Keratinocyte (primary cell): ENCODE measurements around the gene CST4. TPM values are rescaled to one million over a fixed set of nuclear protein-coding genes. Genes with fewer than 3 reads are reported as not detected.

Experiments used
- DNase-seq: peaks from one replicate; pipeline ENCODE4 v3.0.0-alpha.2; 2011; ENCODE audit warnings: low read depth, missing footprints, low spot score
- FAIRE-seq: peaks from 2 replicates; lab custom pipeline; 2011; peaks lifted over from hg19 to GRCh38; lab: Jason Lieb, UNC
- H2AFZ ChIP-seq: 2 replicates; pipeline ENCODE4 v1.6.0; 2012; ENCODE audit warnings: low read length, control low read depth, inconsistent platforms; ENCODE audit not compliant: control insufficient read depth
- H3K27ac ChIP-seq: 2 replicates; pipeline ENCODE4 v1.5.1; 2011; ENCODE audit warnings: low read length; ENCODE audit not compliant: control insufficient read depth, insufficient read depth
- H3K27me3 ChIP-seq: 3 replicates; pipeline ENCODE4 v1.6.0; 2011; ENCODE audit warnings: low read length; ENCODE audit not compliant: control insufficient read depth, insufficient read depth; ENCODE audit errors: extremely low read depth
- H3K36me3 ChIP-seq, 2 experiments: 2 replicates in 1 of 2; 3 replicates in 1 of 2; pipeline ENCODE4 v1.5.1; 2011; ENCODE audit warnings: low read length in 2 of 2, mild to moderate bottlenecking in 1 of 2; ENCODE audit not compliant: control insufficient read depth in 2 of 2, insufficient read depth in 2 of 2; ENCODE audit errors: extremely low read depth in 1 of 2
- H3K4me1 ChIP-seq: 3 replicates; pipeline ENCODE4 v1.5.1; 2011; ENCODE audit warnings: low read length; ENCODE audit not compliant: control insufficient read depth, insufficient read depth; ENCODE audit errors: extremely low read depth
- H3K4me2 ChIP-seq: 3 replicates; pipeline ENCODE4 v1.6.0; 2011; ENCODE audit warnings: low read depth, low read length; ENCODE audit not compliant: control insufficient read depth, insufficient read depth; ENCODE audit errors: extremely low read depth
- H3K4me3 ChIP-seq, 3 experiments: fragments of 200-600 bp in 1 of 3; sonication (generic) in 1 of 3; 2 replicates in 2 of 3; 3 replicates in 1 of 3; pipeline ENCODE4 v1.5.1; 2011 to 2016; ENCODE audit warnings: low read length in 3 of 3, mild to moderate bottlenecking in 3 of 3, control low read depth in 2 of 3, inconsistent platforms in 1 of 3, low read depth in 1 of 3, mixed read lengths in 1 of 3, mixed run types in 1 of 3, moderate library complexity in 1 of 3; ENCODE audit not compliant: control insufficient read depth in 2 of 3, insufficient read depth in 2 of 3; ENCODE audit errors: extremely low read depth in 1 of 3
- H3K79me2 ChIP-seq: 2 replicates; pipeline ENCODE4 v1.6.0; 2012; ENCODE audit warnings: low read length; ENCODE audit not compliant: control insufficient read depth, insufficient read depth
- H3K9ac ChIP-seq: 3 replicates; pipeline ENCODE4 v1.6.0; 2011; ENCODE audit warnings: low read length; ENCODE audit not compliant: control insufficient read depth, insufficient read depth; ENCODE audit errors: extremely low read depth
- H3K9me1 ChIP-seq: 3 replicates; pipeline ENCODE4 v1.6.0; 2011; ENCODE audit warnings: low read length; ENCODE audit not compliant: control insufficient read depth, insufficient read depth; ENCODE audit errors: extremely low read depth
- H3K9me3 ChIP-seq: 2 replicates; pipeline ENCODE4 v1.5.1; 2012; ENCODE audit warnings: low read depth, low read length; ENCODE audit not compliant: control insufficient read depth
- H4K20me1 ChIP-seq: 3 replicates; pipeline ENCODE4 v1.6.0; 2011; ENCODE audit warnings: low read length; ENCODE audit not compliant: control insufficient read depth, insufficient read depth; ENCODE audit errors: extremely low read depth
- CTCF ChIP-seq, 3 experiments: IDR thresholded peaks in 1 of 3; conservative IDR thresholded peaks in 1 of 3; optimal IDR thresholded peaks in 1 of 3; 2 replicates in 2 of 3; 3 replicates in 1 of 3; pipeline versions ENCODE3 to v1.5.1; 2011; ENCODE audit warnings: low read length in 3 of 3, mild to moderate bottlenecking in 3 of 3, moderate library complexity in 2 of 3, control low read depth in 1 of 3, inconsistent platforms in 1 of 3; ENCODE audit not compliant: insufficient read depth in 2 of 3; ENCODE audit errors: extremely low read depth in 1 of 3
- EZH2 ChIP-seq: IDR thresholded peaks from one replicate; pipeline ENCODE4 v1.6.1; 2012; ENCODE audit warnings: inconsistent platforms, mild to moderate bottlenecking, low read length, moderate library complexity
- dilution Hi-C: fragments of 300-500 bp; cut with MboI; formaldehyde crosslinking; loops from one replicate; pipeline ENCODE4 v1.7.0; 2020; ENCODE audit warnings: low sequenced_read_pairs; ENCODE audit not compliant: extremely low pct_ligation_motif_present
- polyA plus RNA-seq, 5 experiments: library from polyadenylated mRNA; depleted of rRNA in 3 of 5; stranded (reverse) in 3 of 5; stranded (forward) in 1 of 5; unstranded in 1 of 5; fragments of >200 nt; gene quantifications; 1 replicate in 1 of 5; 2 replicates in 3 of 5; 3 replicates in 1 of 5; pipeline versions ENCODE4 v1.2.1 to v1.2.3, GENCODE V29; 2011 to 2012; ENCODE audit warnings: missing spikeins in 2 of 5, low read depth in 1 of 5, low replicate concordance in 1 of 5

Gene CST4
- polyA plus RNA-seq, 1 donor (not counting 4 experiments of a cell fraction or from before 2014, with no cell fraction given): not detected

GRCh38 chr20:23656372-23656771, 32.5 kb downstream of the CST4 start:
- Histone ChIP-seq H3K9me1 (no peaks in the 10 kb centered on the region), H3K27me3 (no peaks in the 10 kb centered on the region), H3K4me2 (no peak overlapping the region), H3K4me3 (no peak overlapping the region), H3K4me1 (peaks cover 8% of the 10 kb centered on the region), H3K36me3 (no peaks in the 10 kb centered on the region), H3K9me3 (no peaks in the 10 kb centered on the region), H3K79me2 (no peaks in the 10 kb centered on the region), H3K9ac (no peak overlapping the region), H2AFZ (no peak overlapping the region), H3K27ac (no peak overlapping the region), H4K20me1 (no peaks in the 10 kb centered on the region)
- dilution Hi-C loops: no loop called here
- DNase-seq (no peak), FAIRE-seq (no peak)
- no peak for TF ChIP-seq CTCF (optimal IDR thresholded peaks at IDR 0.05 in 1 of 3, IDR thresholded peaks at IDR 0.05 in 1 of 3, conservative IDR thresholded peaks at IDR 0.05 in 1 of 3; ENCODE audit: extremely low read depth in 1 of 3, insufficient read depth in 2 of 3, low read length in 3 of 3)
- TF ChIP-seq EZH2: no peak

GRCh38 chr20:23655491-23656211, 33.2 kb downstream of the CST4 start:
- peaks cover 8% of the 10 kb centered on the region for H3K4me1 ChIP-seq
- TF ChIP-seq CTCF (optimal IDR thresholded peaks at IDR 0.05 in 1 of 3, IDR thresholded peaks at IDR 0.05 in 1 of 3, conservative IDR thresholded peaks at IDR 0.05 in 1 of 3; ENCODE audit: extremely low read depth in 1 of 3, insufficient read depth in 2 of 3, low read length in 3 of 3) (no peak), EZH2 (no peak)
- FAIRE-seq: no peak
- H3K79me2 ChIP-seq: no peaks in the 10 kb centered on the region
- H3K9ac ChIP-seq: no peak overlapping the region
- H3K27ac ChIP-seq: no peak overlapping the region
- dilution Hi-C loops: no loop called here
- no peak overlapping the region for H2AFZ ChIP-seq
- H3K4me3 ChIP-seq: no peak overlapping the region
- H3K36me3 ChIP-seq: no peaks in the 10 kb centered on the region
- DNase-seq: no peak
- H3K9me3 ChIP-seq: no peaks in the 10 kb centered on the region
- H3K4me2 ChIP-seq: no peak overlapping the region
- H3K27me3 ChIP-seq: no peaks in the 10 kb centered on the region
- no peaks in the 10 kb centered on the region for H3K9me1 ChIP-seq
- H4K20me1 ChIP-seq: no peaks in the 10 kb centered on the region
